ENCODE results near the gene IFRD2.

The IFRD2 gene

GRCh38 chr3:50298836-50299637 lies 6.8 kb upstream of the IFRD2 start, which contains the start of the genes HYAL3 and NAA80:
Gene HYAL3, minus strand, starts transcription at chr3:50299405. Its CDS starts 3,803 bp downstream, at chr3:50295602.
Gene NAA80, minus strand, starts transcription at chr3:50299405. Its CDS starts 1,942 bp downstream, at chr3:50297463.
- ChIA-PET POLR2A (interaction anchor here (0.6 to 2.2 kb wide), 9 partner anchors 19 to 1201 kb away, joined by 3 to 13 read pairs (median 5); partner anchors contain the start of gene GNAI2), CTCF (interaction anchor here (0.8 to 3.5 kb wide), 16 partner anchors 10 to 71 kb away, joined by 3 to 23 read pairs (median 4); no protein-coding TSS in a partner anchor)
- peak; percentile 99 for DNase-seq (ENCODE audit: extremely low spot score)
- TF ChIP-seq CTCF (IDR thresholded peaks at IDR 0.05; ENCODE audit: control extremely low read depth, extremely low read depth, low read depth, missing control alignments): peak; percentile 22

GRCh38 chr3:50297896-50298725 lies 5.9 kb upstream of the IFRD2 start:
- CTCF ChIA-PET: interaction anchor here (0.9 to 3.5 kb wide), 12 partner anchors 9 to 70 kb away, joined by 3 to 23 read pairs (median 4); no protein-coding TSS in a partner anchor
- DNase-seq (ENCODE audit: extremely low spot score): no peak
- POLR2A ChIA-PET: interaction anchor here (2.2 kb wide), 1 partner anchor 39 kb away, joined by 13 read pairs; no protein-coding TSS in a partner anchor
- no peak for TF ChIP-seq CTCF (IDR thresholded peaks at IDR 0.05; ENCODE audit: control extremely low read depth, extremely low read depth, low read depth, missing control alignments)

GRCh38 chr3:50297384-50297775 lies 5.2 kb upstream of the IFRD2 start:
- CTCF ChIA-PET: interaction anchor here (0.7 to 3.5 kb wide), 4 partner anchors 18 to 34 kb away, joined by 3 to 23 read pairs (median 3); no protein-coding TSS in a partner anchor
- DNase-seq (ENCODE audit: extremely low spot score): no peak
- POLR2A ChIA-PET: no interaction called here
- TF ChIP-seq CTCF (IDR thresholded peaks at IDR 0.05; ENCODE audit: control extremely low read depth, extremely low read depth, low read depth, missing control alignments): no peak

GRCh38 chr3:50296721-50297383 lies 4.6 kb upstream of the IFRD2 start:
- CTCF ChIA-PET: interaction anchor here (0.7 to 3.5 kb wide), 3 partner anchors 22 to 34 kb away, joined by 3 to 23 read pairs (median 3); no protein-coding TSS in a partner anchor
- no peak for DNase-seq (ENCODE audit: extremely low spot score)
- no peak for TF ChIP-seq CTCF (IDR thresholded peaks at IDR 0.05; ENCODE audit: control extremely low read depth, extremely low read depth, low read depth, missing control alignments)
- POLR2A ChIA-PET: no interaction called here

- CTCF ChIA-PET: interaction anchor here (0.9 to 2.3 kb wide), 5 partner anchors 10 to 36 kb away, joined by 3 to 8 read pairs (median 3); no protein-coding TSS in a partner anchor
- no peak for TF ChIP-seq CTCF (IDR thresholded peaks at IDR 0.05; ENCODE audit: control extremely low read depth, extremely low read depth, low read depth, missing control alignments)
- DNase-seq (ENCODE audit: extremely low spot score): no peak
- POLR2A ChIA-PET: no interaction called here
Measured at GRCh38 chr3:50295553-50296431, 3.6 kb upstream of the IFRD2 start.
